Muscle of leg (tissue), 11 donors: Measurements from ENCODE around the gene NAALADL1. TPM values are rescaled to one million over a fixed set of nuclear protein-coding genes. Genes with fewer than 3 reads are reported as not detected.
A peak's percentile ranks its signal among the peaks of the same experiment; 100 is the strongest.
"Not testable (repeated sequence)": the region's sequence is repeated elsewhere in the genome, so short reads cannot be mapped to it uniquely, and the experiment has no call there.

Experiments
- DNase-seq: peaks from one replicate; pipeline ENCODE4 v3.0.0; 2013
- H3K27ac ChIP-seq: one replicate; pipeline ENCODE4 v1.5.1; 2013; ENCODE audit warnings: mild to moderate bottlenecking, low read length, control low read depth
- H3K27me3 ChIP-seq: one replicate; pipeline ENCODE4 v1.6.1; 2013; ENCODE audit warnings: low read length; ENCODE audit not compliant: control insufficient read depth, insufficient read depth
- H3K36me3 ChIP-seq: one replicate; pipeline ENCODE4 v1.6.1; 2013; ENCODE audit warnings: low read length; ENCODE audit not compliant: control insufficient read depth, insufficient read depth
- H3K4me1 ChIP-seq: one replicate; pipeline ENCODE4 v1.6.1; 2013; ENCODE audit warnings: low read length; ENCODE audit not compliant: control insufficient read depth, insufficient read depth
- H3K4me3 ChIP-seq: one replicate; pipeline ENCODE4 v1.5.1; 2013; ENCODE audit warnings: low read length, control low read depth
- H3K9me3 ChIP-seq: replicated peaks from 2 replicates; pipeline ENCODE4 v1.6.1; 2013; ENCODE audit warnings: low read depth, low read length; ENCODE audit not compliant: control insufficient read depth
- WGBS: methylation state at CpG from one replicate; pipeline ENCODE4 v1.1.5; 2013; ENCODE audit warnings: missing lambda C conversion rate; ENCODE audit not compliant: insufficient coverage; 5-methylcytosine and 5-hydroxymethylcytosine counted together
- polyA plus RNA-seq, 8 donors: library from polyadenylated mRNA; unstranded; fragments of 120-200 nt; gene quantifications; one replicate each; pipeline versions ENCODE4 v1.2.1 to v1.2.3, GENCODE V29; 2013; ENCODE audit warnings: inconsistent platforms in 1 of 8, low replicate concordance in 1 of 8; ENCODE audit not compliant: insufficient read length in 8 of 8, insufficient read depth in 1 of 8
- total RNA-seq: library from RNA; stranded (reverse); fragments of 120-200 nt; gene quantifications from one replicate; pipeline ENCODE4 v1.2.4, GENCODE V29; 2013

NAALADL1 gene
- total and polyA plus RNA-seq, 9 donors, result 6.2 to 14.0 (median 10.7) TPM

DNA sequence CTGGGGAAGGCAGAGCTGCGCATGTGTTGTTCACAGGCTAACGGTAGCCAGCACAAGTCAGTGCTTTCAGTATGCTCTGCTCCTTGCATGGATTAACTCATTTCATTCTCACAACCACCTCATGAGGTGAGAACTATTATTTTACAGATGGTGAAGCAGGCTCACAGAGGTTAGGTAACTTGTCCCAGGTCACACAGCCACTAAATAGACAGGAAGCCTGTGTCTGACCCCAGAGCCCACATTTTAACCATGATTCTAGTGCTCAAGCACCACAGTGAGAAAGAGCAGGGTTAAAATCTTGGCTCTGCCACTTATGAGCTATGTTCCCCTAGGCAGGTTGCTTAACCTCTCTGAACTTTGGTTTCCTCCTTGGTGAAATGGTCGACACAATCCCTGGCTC is 37.4 kb downstream of the NAALADL1 start:
- Histone ChIP-seq H3K27me3 (no peaks in the 10 kb centered on the region), H3K9me3 (no peaks in the 10 kb centered on the region), H3K4me3 (no peak overlapping the region), H3K36me3 (peaks cover 49% of the 10 kb centered on the region), H3K27ac (no peak overlapping the region), H3K4me1 (no peaks in the 10 kb centered on the region)
- WGBS, result 40% methylated on average over 1 of the region's 3 CpGs
- DNase-seq, result no peak

DNA sequence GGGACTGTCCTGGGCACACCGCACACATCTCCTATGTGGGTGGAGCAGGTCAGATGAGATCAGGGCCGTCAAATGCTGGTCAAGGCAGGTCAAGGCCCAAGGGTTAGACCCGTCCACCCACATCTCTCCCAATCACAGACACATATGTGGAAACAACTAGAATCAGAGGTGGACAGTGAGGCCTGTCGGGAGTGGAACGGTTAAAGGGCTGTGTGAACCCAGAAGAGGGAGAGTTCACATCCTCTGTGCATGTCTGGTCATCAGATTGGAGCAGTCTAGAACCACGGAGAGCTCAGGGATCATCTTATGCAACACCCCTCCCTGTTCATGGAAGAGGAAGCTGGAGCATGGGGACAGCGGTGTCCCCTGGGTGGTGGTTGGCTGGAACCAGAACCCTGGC is 38.5 kb downstream of the NAALADL1 start:
- 83% methylated on average over 2 of the region's 7 CpGs for WGBS
- DNase-seq, result no peak
- H3K4me3 ChIP-seq, result no peak overlapping the region
- no peak overlapping the region for H3K27ac ChIP-seq
- H3K9me3 ChIP-seq, result no peaks in the 10 kb centered on the region
- no peaks in the 10 kb centered on the region for H3K27me3 ChIP-seq
- H3K4me1 ChIP-seq, result peaks cover 2% of the 10 kb centered on the region
- peaks cover 49% of the 10 kb centered on the region for H3K36me3 ChIP-seq

DNA sequence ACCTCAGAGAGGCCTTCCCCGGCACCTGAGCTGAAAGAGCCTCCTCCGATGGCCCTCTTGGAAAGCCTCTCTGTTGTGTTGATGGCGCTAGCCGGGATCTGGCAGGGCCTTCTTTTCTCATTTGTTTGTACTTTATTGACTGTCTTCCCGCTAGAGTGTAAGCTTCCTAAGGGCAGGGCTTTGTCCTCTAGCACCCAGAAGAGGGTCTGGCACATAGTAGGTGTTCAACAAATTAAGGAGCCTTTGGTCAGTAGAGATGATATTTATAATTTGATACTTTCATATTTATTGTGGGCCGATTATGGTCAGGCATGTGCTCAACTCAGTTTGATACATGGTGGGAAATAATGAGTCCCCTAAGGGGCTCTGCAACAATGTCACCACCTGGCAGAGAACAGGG is 40.4 kb downstream of the NAALADL1 start:
- no peak overlapping the region for H3K4me3 ChIP-seq
- H3K36me3 ChIP-seq, result peaks cover 49% of the 10 kb centered on the region
- H3K9me3 ChIP-seq, result no peaks in the 10 kb centered on the region
- no peak overlapping the region for H3K27ac ChIP-seq
- no peak for DNase-seq
- 97% methylated on average over 4 of the region's 6 CpGs for WGBS
- H3K27me3 ChIP-seq, result no peaks in the 10 kb centered on the region
- peaks cover 12% of the 10 kb centered on the region for H3K4me1 ChIP-seq

DNA sequence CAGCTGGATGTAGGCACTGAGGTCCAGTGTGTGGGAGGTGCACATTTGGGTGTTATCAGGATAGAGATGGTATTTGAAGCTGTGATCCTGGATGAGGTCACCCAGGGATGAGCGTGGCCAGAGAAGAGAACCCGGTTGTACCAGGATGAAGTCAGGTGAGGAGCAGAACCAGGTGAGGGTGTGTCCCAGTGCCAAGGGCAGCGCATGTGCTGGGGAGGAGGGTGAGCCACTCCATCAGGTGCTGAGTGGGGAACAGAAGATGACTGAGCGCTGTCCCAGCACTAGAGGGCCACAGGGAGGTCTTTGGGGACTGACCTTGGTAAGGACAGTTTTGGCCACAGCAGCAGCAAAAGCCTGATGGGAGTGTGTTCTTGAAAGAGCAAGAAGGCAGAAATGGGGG is 41.6 kb downstream of the NAALADL1 start:
- no peak overlapping the region for H3K4me3 ChIP-seq
- H3K9me3 ChIP-seq, result no peaks in the 10 kb centered on the region
- peaks cover 14% of the 10 kb centered on the region for H3K4me1 ChIP-seq
- WGBS, result 91% methylated on average over 4 of the region's 4 CpGs
- H3K27me3 ChIP-seq, result no peaks in the 10 kb centered on the region
- H3K36me3 ChIP-seq, result peaks cover 41% of the 10 kb centered on the region
- no peak for DNase-seq
- no peak overlapping the region for H3K27ac ChIP-seq

DNA sequence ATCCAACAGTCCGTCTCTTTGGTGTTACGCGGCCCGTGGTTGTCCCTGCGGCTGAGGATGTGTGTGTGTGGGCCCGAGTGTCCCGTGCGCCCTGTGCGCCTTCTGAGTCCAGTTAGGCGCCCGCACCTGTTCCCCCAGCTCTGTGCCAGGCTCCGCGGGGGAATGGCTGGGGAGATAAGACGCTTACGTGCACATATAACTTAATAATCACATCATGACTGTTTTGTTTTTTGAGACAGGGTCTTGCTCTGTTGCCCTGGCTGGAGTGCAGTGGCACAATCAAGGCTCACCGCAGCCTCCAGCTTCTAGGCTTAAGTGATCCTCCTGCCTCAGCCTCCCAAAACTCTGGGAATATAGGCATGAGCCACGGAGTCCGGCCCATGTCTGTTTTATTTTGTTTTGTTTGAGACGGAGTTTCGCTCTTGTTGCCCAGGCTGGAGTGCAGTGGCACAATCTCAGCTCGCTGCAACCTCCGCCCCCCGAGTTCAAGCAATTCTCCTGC is 43.6 kb downstream of the NAALADL1 start:
- H3K4me3 ChIP-seq, result peak overlapping the region; percentile 85
- no peak for DNase-seq
- 34% methylated on average over 14 of the region's 23 CpGs for WGBS
- peaks cover 27% of the 10 kb centered on the region for H3K36me3 ChIP-seq
- H3K27ac ChIP-seq, result peak overlapping the region; percentile 100
- no peaks in the 10 kb centered on the region for H3K27me3 ChIP-seq
- peaks cover 14% of the 10 kb centered on the region for H3K4me1 ChIP-seq
- H3K9me3 ChIP-seq, result no peaks in the 10 kb centered on the region

DNA sequence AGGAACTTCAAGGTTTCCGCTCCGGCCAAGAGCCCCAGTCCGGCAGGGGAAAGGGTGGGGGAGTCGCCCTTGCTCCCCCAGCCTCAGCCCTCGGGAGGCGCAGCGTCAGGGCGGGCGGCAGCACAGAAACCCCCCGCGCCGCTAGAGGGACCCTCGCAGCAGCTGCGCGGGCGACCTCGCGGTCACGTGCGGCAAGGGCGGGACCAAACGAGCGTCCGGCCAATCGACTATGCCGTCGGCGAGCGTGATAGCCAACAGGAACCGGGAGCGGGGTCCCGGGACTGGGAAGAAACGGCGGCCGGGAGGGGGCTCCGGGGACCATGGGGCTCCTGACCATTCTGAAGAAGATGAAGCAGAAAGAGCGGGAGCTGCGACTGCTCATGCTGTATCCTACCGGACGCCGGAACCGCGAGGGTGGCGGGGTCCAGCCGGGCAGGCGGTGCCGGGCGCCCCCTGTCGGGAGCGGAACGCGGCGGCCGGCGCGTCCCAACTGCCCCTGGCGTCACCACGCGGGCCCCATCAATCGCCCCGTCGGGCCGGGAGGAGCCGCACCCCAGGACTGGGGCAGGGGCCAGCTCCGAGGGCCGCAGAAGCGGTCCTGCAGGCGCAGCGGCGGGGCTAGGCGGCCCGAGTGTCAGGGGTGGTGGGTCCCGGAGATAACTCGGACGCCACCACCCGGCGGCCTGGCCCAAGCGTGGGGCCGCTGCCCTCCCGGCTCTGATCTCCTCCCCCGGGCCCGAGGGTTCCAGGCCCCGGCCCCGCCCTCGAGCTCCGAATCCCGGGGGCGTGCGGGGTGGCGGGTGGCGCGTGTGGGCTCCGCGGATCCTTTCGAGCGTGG is 44.2 kb downstream of the NAALADL1 start, which contains the start of gene ARL2:
Gene ARL2 (plus strand): TSS at position 273 of the 838 bp plus-strand sequence. CDS start 48 bp downstream, at position 321.
- Histone ChIP-seq H3K27me3 (no peaks in the 10 kb centered on the region), H3K27ac (peak within 1 kb of the TSS; percentile 100), H3K9me3 (no peaks in the 10 kb centered on the region), H3K36me3 (peaks cover 22% of the 10 kb centered on the region), H3K4me3 (peak within 1 kb of the TSS; percentile 85), H3K4me1 (peaks cover 14% of the 10 kb centered on the region)
- peak; percentile 97 for DNase-seq
- under 1% methylated on average over 95 of the region's 96 CpGs for WGBS

DNA sequence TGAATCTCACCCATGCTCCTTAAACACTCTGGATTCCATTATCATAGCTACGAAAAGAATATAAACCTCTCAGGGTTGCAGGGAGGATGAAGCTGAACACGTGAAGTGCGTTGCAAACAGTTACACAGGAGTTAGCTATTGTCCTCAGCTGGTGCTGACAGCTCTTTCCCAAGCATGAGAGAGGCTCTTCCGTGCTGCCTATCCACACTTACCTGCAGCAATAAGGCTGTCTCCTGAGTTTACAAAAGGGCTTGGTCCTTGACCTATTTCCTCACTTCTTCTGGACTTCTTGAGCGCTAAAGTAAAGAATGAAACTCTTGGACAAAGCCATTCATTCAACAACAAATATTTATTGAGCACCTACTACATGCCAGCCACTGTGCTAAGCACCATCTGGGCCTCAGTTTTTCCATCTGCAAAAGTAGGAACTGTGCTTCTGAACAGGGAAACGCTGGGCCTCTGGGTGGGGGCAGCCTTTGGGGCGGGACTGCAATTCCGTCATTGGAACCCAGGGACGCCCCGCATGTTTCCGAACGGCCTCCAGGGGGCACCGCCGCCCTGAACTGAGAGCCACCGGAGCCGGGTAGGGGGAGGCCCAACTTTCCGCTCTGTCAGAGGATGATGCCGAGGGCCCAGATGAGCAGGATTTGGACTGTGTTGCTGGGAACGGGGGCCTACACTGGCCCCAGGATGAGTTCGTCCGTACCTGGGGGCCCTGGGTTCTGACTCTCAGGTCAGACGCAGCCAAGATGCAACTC is 45.0 kb downstream of the NAALADL1 start:
- peak overlapping the region; percentile 100 for H3K27ac ChIP-seq
- H3K9me3 ChIP-seq, result no peaks in the 10 kb centered on the region
- peaks cover 14% of the 10 kb centered on the region for H3K4me1 ChIP-seq
- H3K36me3 ChIP-seq, result peaks cover 15% of the 10 kb centered on the region
- H3K4me3 ChIP-seq, result peak overlapping the region; percentile 85
- H3K27me3 ChIP-seq, result no peaks in the 10 kb centered on the region
- DNase-seq, result peak; percentile 96
- WGBS, result 10% methylated on average over 21 of the region's 22 CpGs

DNA sequence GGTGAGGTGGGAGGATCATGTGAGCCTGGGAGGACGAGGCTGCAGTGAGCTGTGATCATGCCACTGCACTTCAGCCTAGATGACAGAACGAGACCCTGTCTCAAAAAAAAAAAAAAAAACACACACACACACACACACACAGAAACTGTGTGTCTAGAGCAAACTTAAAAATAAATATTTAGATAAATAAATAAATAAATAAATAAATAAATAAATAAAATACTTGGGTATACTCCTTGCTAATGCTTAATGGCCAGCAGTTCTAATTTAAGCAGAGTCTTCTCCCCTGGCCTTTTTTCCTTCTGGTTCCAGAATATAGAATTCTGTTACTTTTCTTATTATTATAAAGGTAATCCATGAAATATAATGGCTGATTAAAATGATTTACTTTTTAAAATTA is 49.5 kb downstream of the NAALADL1 start:
- WGBS, result no CpG with 5 or more reads among the region's 2 CpGs
- H3K9me3 ChIP-seq, result no peaks in the 10 kb centered on the region
- no peak for DNase-seq

DNA sequence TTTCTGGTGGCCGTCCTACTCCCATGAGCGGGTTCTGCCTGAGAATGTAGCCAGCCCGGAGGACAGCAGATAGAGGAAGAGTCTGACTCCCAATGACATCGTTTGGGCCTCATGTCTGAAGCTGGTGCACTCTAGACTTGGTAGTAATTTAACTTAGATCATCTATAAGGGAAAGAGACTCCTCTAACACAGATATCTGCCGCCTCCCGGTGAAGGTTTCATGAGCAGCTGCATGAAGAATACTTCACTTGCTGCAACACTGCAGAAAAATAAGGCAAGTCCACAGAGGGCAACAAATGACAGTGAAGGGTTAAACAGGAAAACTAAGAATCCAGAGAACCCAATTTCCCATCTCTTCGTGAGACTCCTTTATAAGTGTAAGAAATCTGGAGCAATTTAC is 50.3 kb downstream of the NAALADL1 start:
- Histone ChIP-seq H3K27ac (no peak overlapping the region), H3K9me3 (no peaks in the 10 kb centered on the region), H3K4me1 (peaks cover 7% of the 10 kb centered on the region), H3K27me3 (no peaks in the 10 kb centered on the region), H3K4me3 (no peak overlapping the region), H3K36me3 (no peaks in the 10 kb centered on the region)
- 81% methylated on average over 2 of the region's 7 CpGs for WGBS
- DNase-seq, result no peak

More for the DNA sequence above, 49.5 kb downstream of the NAALADL1 start:
- Histone ChIP-seq H3K27me3 (no peaks in the 10 kb centered on the region), H3K27ac (no peak overlapping the region), H3K4me1 (peaks cover 10% of the 10 kb centered on the region), H3K36me3 (no peaks in the 10 kb centered on the region), H3K4me3 (no peak overlapping the region)

DNA sequence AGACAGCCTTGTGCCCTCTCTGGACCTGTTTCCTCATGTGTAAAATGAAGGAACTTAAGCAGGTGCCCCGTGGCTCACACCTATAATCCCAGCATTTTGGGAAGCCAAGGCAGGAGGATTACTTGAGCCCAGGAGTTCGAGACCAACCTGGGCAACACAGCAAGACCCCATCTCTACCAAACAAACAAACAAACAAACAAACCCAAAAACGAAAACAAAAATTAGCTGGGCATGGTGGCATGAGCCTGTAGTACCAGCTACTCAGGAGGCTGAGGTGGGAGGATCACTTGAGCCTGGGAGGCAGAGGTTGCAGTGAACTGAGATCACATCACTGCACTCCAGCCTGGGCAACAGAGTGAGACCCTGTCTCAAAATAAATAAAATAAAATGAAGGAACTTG is 54.4 kb downstream of the NAALADL1 start:
- H3K27ac ChIP-seq, H3K27me3 ChIP-seq, H3K9me3 ChIP-seq, H3K4me3 ChIP-seq, H3K4me1 ChIP-seq, DNase-seq, H3K36me3 ChIP-seq: not testable (repeated sequence)
- no CpG with 5 or more reads among the region's 3 CpGs for WGBS
